Esophagus muscularis mucosa (tissue), 3 donors: ENCODE results near the gene SECTM1.

Source experiments
- POLR2A ChIP-seq: fragments of 450-650 bp; IDR thresholded peaks from one replicate; pipeline ENCODE4 v1.6.1; 2017; ENCODE audit warnings: antibody characterized with exemption, moderate library complexity, mild to moderate bottlenecking, low read depth
- TF ChIP-seq, protein P1 (sequence below), 3 experiments: fragments of 200-600 bp in 2 of 3; fragments of 450-650 bp in 1 of 3; sonication (generic) in 2 of 3; IDR thresholded peaks; one replicate each; pipeline ENCODE4 v1.5.1; 2017 to 2019; ENCODE audit warnings: antibody characterized with exemption in 3 of 3, mild to moderate bottlenecking in 2 of 3, moderate library complexity in 1 of 3

DNA sequence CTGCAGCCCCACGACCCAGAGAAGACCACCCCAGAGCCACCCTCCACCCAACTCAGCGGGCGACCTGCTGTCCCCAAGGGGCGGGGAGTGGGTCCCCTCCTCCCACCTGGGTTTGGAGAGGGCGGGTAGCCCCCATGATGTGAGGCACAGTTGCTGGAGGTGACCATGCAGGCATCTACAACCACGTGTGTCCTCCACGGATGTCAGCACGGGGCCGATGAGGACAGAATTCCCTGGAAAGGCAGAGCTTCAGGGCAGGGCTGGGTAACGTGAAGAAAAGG lies 45.1 kb upstream of the SECTM1 start:
- TF ChIP-seq POLR2A, result no peak
- TF ChIP-seq, protein P1, sequence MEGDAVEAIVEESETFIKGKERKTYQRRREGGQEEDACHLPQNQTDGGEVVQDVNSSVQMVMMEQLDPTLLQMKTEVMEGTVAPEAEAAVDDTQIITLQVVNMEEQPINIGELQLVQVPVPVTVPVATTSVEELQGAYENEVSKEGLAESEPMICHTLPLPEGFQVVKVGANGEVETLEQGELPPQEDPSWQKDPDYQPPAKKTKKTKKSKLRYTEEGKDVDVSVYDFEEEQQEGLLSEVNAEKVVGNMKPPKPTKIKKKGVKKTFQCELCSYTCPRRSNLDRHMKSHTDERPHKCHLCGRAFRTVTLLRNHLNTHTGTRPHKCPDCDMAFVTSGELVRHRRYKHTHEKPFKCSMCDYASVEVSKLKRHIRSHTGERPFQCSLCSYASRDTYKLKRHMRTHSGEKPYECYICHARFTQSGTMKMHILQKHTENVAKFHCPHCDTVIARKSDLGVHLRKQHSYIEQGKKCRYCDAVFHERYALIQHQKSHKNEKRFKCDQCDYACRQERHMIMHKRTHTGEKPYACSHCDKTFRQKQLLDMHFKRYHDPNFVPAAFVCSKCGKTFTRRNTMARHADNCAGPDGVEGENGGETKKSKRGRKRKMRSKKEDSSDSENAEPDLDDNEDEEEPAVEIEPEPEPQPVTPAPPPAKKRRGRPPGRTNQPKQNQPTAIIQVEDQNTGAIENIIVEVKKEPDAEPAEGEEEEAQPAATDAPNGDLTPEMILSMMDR (IDR thresholded peaks at IDR 0.05), result no peak
